ENCODE measurements around the gene GPLD1. TPM values are rescaled to one million over a fixed set of nuclear protein-coding genes. Genes with fewer than 3 reads are reported as not detected.

The GPLD1 gene
- total and polyA plus RNA-seq, 4 donors: 0.45 to 3.8 (median 1.7) TPM

DNA sequence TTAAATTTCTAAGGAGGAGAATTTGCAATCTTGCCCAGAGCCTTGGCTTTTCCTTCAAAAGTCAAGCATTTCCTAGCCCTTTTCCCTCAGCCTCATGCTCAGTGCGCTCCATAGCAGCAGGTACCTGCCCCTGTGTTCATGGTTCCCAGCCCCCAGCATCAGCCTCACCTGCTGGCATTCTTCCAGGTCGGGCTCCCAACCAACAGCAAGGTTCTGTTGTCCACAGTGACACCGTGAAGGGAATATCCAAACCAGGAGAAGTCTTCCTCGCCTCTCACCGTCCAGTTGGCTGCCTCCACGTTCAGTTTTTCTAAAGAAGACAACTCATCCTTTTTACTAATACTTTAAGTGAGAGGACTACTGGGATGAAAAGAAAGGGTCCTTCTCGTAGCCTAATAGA lies 42.7 kb downstream of the GPLD1 start:
- WGBS, 2 donors: 88 to 93% methylated on average over 7 of the region's 7 CpGs
- Histone ChIP-seq H3K4me3 (no peak overlapping the region), H3K27ac (ENCODE audit: low read depth in 1 of 2, low read length in 1 of 2) (no peak overlapping the region), H3K9ac (ENCODE audit: insufficient read depth in 1 of 2, low read length in 2 of 2) (no peak overlapping the region), H3K36me3 (ENCODE audit: control insufficient read depth in 4 of 4, insufficient read depth in 4 of 4, low read length in 4 of 4) (no peaks in the 10 kb centered on the region), H3K27me3 (ENCODE audit: control insufficient read depth in 3 of 3, insufficient read depth in 3 of 3, low read length in 2 of 3) (no peaks in the 10 kb centered on the region), H3K9me3 (ENCODE audit: control insufficient read depth in 4 of 4, insufficient read depth in 3 of 4, low read length in 3 of 4) (no peaks in the 10 kb centered on the region), H3K4me1 (ENCODE audit: control insufficient read depth in 5 of 5, insufficient read depth in 5 of 5, low read length in 5 of 5) (no peaks in the 10 kb centered on the region)
- TF ChIP-seq, protein P1, sequence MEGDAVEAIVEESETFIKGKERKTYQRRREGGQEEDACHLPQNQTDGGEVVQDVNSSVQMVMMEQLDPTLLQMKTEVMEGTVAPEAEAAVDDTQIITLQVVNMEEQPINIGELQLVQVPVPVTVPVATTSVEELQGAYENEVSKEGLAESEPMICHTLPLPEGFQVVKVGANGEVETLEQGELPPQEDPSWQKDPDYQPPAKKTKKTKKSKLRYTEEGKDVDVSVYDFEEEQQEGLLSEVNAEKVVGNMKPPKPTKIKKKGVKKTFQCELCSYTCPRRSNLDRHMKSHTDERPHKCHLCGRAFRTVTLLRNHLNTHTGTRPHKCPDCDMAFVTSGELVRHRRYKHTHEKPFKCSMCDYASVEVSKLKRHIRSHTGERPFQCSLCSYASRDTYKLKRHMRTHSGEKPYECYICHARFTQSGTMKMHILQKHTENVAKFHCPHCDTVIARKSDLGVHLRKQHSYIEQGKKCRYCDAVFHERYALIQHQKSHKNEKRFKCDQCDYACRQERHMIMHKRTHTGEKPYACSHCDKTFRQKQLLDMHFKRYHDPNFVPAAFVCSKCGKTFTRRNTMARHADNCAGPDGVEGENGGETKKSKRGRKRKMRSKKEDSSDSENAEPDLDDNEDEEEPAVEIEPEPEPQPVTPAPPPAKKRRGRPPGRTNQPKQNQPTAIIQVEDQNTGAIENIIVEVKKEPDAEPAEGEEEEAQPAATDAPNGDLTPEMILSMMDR (IDR thresholded peaks at IDR 0.05; ENCODE audit: control extremely low read depth, extremely low read depth): no peak
- DNase-seq (no peak), ATAC-seq (ENCODE audit: insufficient read depth, low FRiP score) (no peak)

DNA sequence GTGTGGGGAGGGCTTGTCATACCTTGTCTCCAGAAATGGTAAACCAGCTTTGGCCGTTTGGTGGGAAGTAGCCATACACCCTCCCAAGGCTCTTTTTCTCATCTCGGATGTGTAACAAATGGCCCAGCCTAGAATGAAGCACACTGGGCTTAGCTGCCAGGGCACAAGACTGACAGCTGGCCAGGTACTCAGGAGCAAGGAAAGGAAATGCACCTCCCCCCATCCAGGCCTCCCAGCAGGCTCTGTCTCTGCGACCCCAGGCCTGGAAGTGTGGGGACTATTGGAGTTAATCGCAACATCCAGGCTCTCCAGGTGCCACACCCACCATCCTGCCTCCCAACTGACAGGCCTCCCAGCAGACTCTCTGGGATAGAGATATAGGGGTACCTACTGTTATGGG lies 43.7 kb downstream of the GPLD1 start:
- Histone ChIP-seq H3K27me3 (ENCODE audit: control insufficient read depth in 3 of 3, insufficient read depth in 3 of 3, low read length in 2 of 3) (no peaks in the 10 kb centered on the region), H3K4me3 (no peak overlapping the region), H3K36me3 (ENCODE audit: control insufficient read depth in 4 of 4, insufficient read depth in 4 of 4, low read length in 4 of 4) (no peaks in the 10 kb centered on the region), H3K27ac (ENCODE audit: low read depth in 1 of 2, low read length in 1 of 2) (no peak overlapping the region), H3K9me3 (ENCODE audit: control insufficient read depth in 4 of 4, insufficient read depth in 3 of 4, low read length in 3 of 4) (no peaks in the 10 kb centered on the region), H3K9ac (ENCODE audit: insufficient read depth in 1 of 2, low read length in 2 of 2) (no peak overlapping the region), H3K4me1 (ENCODE audit: control insufficient read depth in 5 of 5, insufficient read depth in 5 of 5, low read length in 5 of 5) (no peaks in the 10 kb centered on the region)
- DNase-seq (no peak), ATAC-seq (ENCODE audit: insufficient read depth, low FRiP score) (no peak)
- WGBS, 2 donors: 65 to 67% methylated on average over 4 of the region's 4 CpGs
- TF ChIP-seq, protein P1 (IDR thresholded peaks at IDR 0.05; ENCODE audit: control extremely low read depth, extremely low read depth): no peak

DNA sequence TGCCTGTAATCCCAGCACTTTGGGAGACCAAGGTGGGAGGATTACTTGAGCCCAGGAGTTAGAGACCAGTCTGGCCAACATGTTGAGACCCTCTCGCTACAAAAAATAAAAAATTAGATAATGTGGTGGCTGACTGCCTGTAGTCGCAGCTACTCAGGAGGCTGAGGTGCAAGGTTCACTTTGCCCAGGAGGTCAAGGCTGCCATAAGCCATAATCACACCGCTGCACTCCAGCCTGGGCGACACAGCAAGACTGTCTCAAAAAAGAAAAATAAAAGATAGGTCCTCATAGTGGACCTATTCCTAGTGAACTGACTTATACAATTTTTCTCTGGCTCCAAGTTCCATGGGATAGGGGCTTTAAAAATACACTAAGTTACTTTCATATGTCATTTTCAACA lies 44.8 kb downstream of the GPLD1 start:
- Histone ChIP-seq H3K9me3 (ENCODE audit: control insufficient read depth in 4 of 4, insufficient read depth in 3 of 4, low read length in 3 of 4) (no peaks in the 10 kb centered on the region), H3K27ac (ENCODE audit: low read depth in 1 of 2, low read length in 1 of 2) (no peak overlapping the region), H3K4me1 (ENCODE audit: control insufficient read depth in 5 of 5, insufficient read depth in 5 of 5, low read length in 5 of 5) (no peaks in the 10 kb centered on the region), H3K27me3 (ENCODE audit: control insufficient read depth in 3 of 3, insufficient read depth in 3 of 3, low read length in 2 of 3) (no peaks in the 10 kb centered on the region), H3K9ac (ENCODE audit: insufficient read depth in 1 of 2, low read length in 2 of 2) (no peak overlapping the region), H3K4me3 (no peak overlapping the region), H3K36me3 (ENCODE audit: control insufficient read depth in 4 of 4, insufficient read depth in 4 of 4, low read length in 4 of 4) (no peaks in the 10 kb centered on the region)
- ATAC-seq (ENCODE audit: insufficient read depth, low FRiP score): no peak
- TF ChIP-seq, protein P1 (IDR thresholded peaks at IDR 0.05; ENCODE audit: control extremely low read depth, extremely low read depth): no peak
- no peak for DNase-seq
- WGBS, 2 donors: 71 to 98% methylated on average over 4 of the region's 4 CpGs

DNA sequence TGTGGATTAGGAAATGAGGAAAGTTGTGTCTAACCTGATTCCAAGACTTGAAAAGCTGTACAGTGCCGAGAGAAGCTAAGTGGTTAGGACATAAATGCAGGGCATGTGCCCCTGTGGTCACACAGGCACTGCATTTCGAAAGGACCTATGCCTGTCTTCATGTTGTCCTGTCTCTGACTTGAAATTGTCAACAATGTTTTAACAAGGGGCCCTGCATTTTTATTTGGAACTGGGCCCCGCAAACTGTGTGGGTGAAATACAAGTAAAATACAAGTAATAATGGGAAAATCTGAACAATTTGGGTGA lies 47.8 kb downstream of the GPLD1 start:
- Histone ChIP-seq H3K9ac (ENCODE audit: insufficient read depth in 1 of 2, low read length in 2 of 2) (no peak overlapping the region), H3K9me3 (ENCODE audit: control insufficient read depth in 4 of 4, insufficient read depth in 3 of 4, low read length in 3 of 4) (no peaks in the 10 kb centered on the region), H3K36me3 (ENCODE audit: control insufficient read depth in 4 of 4, insufficient read depth in 4 of 4, low read length in 4 of 4) (peaks cover 0 to 1% (median 0%) of the 10 kb centered on the region in 4 donors), H3K27ac (ENCODE audit: low read depth in 1 of 2, low read length in 1 of 2) (no peak overlapping the region), H3K27me3 (ENCODE audit: control insufficient read depth in 3 of 3, insufficient read depth in 3 of 3, low read length in 2 of 3) (no peaks in the 10 kb centered on the region), H3K4me1 (ENCODE audit: control insufficient read depth in 5 of 5, insufficient read depth in 5 of 5, low read length in 5 of 5) (no peaks in the 10 kb centered on the region), H3K4me3 (no peak overlapping the region)
- ATAC-seq (ENCODE audit: insufficient read depth, low FRiP score) (no peak), DNase-seq (no peak)
- TF ChIP-seq, protein P1 (IDR thresholded peaks at IDR 0.05; ENCODE audit: control extremely low read depth, extremely low read depth): no peak
- WGBS, 2 donors: 81 to 86% methylated on average over 3 of the region's 3 CpGs

Data from lung (tissue), 12 donors.